ENCODE measurements around the gene HSD17B3.

HSD17B3 gene

GRCh38 chr9:96217754-96218693, 84.0 kb downstream of the HSD17B3 start:
- Histone ChIP-seq H3K9ac (no peak overlapping the region), H3K27me3 (0 out of 2 replicates have a peak, but pooled peaks cover 4% of the 10 kb centered on the region)

GRCh38 chr9:96217294-96217707, 84.7 kb downstream of the HSD17B3 start:
- Histone ChIP-seq H4K20me1 (no peaks in the 10 kb centered on the region), H3K27me3 (0 out of 2 replicates have a peak, but pooled peaks cover 4% of the 10 kb centered on the region), H3K27ac (no peak overlapping the region), H3K4me3 (no peak overlapping the region), H3K4me2 (peak overlapping the region; percentile 76), H3K36me3 (no peaks in the 10 kb centered on the region), H3K9me3 (peaks cover 26% of the 10 kb centered on the region; the same call in 1 of the 2 replicates), H3K9ac (no peak overlapping the region), H3K4me1 (peaks cover 24% of the 10 kb centered on the region)
- TF ChIP-seq Cebpa-rat (IDR thresholded peaks at IDR 0.05), result no peak

More at GRCh38 chr9:96217754-96218693, 84.0 kb downstream of the HSD17B3 start:
- Histone ChIP-seq H3K9me3 (peaks cover 24% of the 10 kb centered on the region; the same call in 1 of the 2 replicates), H4K20me1 (no peaks in the 10 kb centered on the region), H3K36me3 (no peaks in the 10 kb centered on the region), H3K4me3 (peak overlapping the region; percentile 38; the same call in 1 of the 2 replicates), H3K27ac (no peak overlapping the region), H3K4me2 (peak overlapping the region; percentile 76), H3K4me1 (peaks cover 24% of the 10 kb centered on the region)
- no peak for TF ChIP-seq Cebpa-rat (IDR thresholded peaks at IDR 0.05)

GRCh38 chr9:96216583-96216982, 85.4 kb downstream of the HSD17B3 start:
- Histone ChIP-seq H3K9ac (no peak overlapping the region), H4K20me1 (no peaks in the 10 kb centered on the region)
- no peak for TF ChIP-seq Cebpa-rat (IDR thresholded peaks at IDR 0.05)

GRCh38 chr9:96215841-96216240, 86.1 kb downstream of the HSD17B3 start:
- Histone ChIP-seq H4K20me1 (no peaks in the 10 kb centered on the region), H3K9ac (no peak overlapping the region), H3K9me3 (peaks cover 26% of the 10 kb centered on the region; the same call in 1 of the 2 replicates), H3K4me3 (no peak overlapping the region), H3K4me2 (no peak overlapping the region), H3K4me1 (peaks cover 24% of the 10 kb centered on the region), H3K36me3 (no peaks in the 10 kb centered on the region), H3K27ac (no peak overlapping the region), H3K27me3 (0 out of 2 replicates have a peak, but pooled peaks cover 4% of the 10 kb centered on the region)
- no peak for TF ChIP-seq Cebpa-rat (IDR thresholded peaks at IDR 0.05)

More at GRCh38 chr9:96216583-96216982, 85.4 kb downstream of the HSD17B3 start:
- Histone ChIP-seq H3K36me3 (no peaks in the 10 kb centered on the region), H3K9me3 (peaks cover 26% of the 10 kb centered on the region; the same call in 1 of the 2 replicates), H3K27ac (no peak overlapping the region), H3K4me2 (peak overlapping the region; percentile 76), H3K4me1 (peaks cover 24% of the 10 kb centered on the region), H3K4me3 (no peak overlapping the region), H3K27me3 (0 out of 2 replicates have a peak, but pooled peaks cover 4% of the 10 kb centered on the region)

GRCh38 chr9:96214635-96215034, 87.3 kb downstream of the HSD17B3 start:
- no peak for TF ChIP-seq Cebpa-rat (IDR thresholded peaks at IDR 0.05)
- no peak overlapping the region for H3K4me3 ChIP-seq
- no peak overlapping the region for H3K27ac ChIP-seq
- H4K20me1 ChIP-seq, result no peaks in the 10 kb centered on the region
- 0 out of 2 replicates have a peak, but pooled peaks cover 4% of the 10 kb centered on the region for H3K27me3 ChIP-seq
- H3K4me1 ChIP-seq, result peaks cover 24% of the 10 kb centered on the region
- no peak overlapping the region for H3K4me2 ChIP-seq
- H3K9me3 ChIP-seq, result peaks cover 25% of the 10 kb centered on the region; the same call in 1 of the 2 replicates
- H3K9ac ChIP-seq, result no peak overlapping the region
- no peaks in the 10 kb centered on the region for H3K36me3 ChIP-seq

- no peak for TF ChIP-seq Cebpa-rat (IDR thresholded peaks at IDR 0.05)
- 0 out of 2 replicates have a peak, but pooled peaks cover 4% of the 10 kb centered on the region for H3K27me3 ChIP-seq
- no peak overlapping the region for H3K4me3 ChIP-seq
- no peak overlapping the region for H3K4me2 ChIP-seq
- no peak overlapping the region for H3K27ac ChIP-seq
- H4K20me1 ChIP-seq, result no peaks in the 10 kb centered on the region
- H3K9ac ChIP-seq, result no peak overlapping the region
- peaks cover 26% of the 10 kb centered on the region for H3K4me1 ChIP-seq
- H3K36me3 ChIP-seq, result no peaks in the 10 kb centered on the region
- peaks cover 6% of the 10 kb centered on the region; the same call in 1 of the 2 replicates for H3K9me3 ChIP-seq
Observed at GRCh38 chr9:96209407-96210271, 92.3 kb downstream of the HSD17B3 start.

- Histone ChIP-seq H3K27ac (no peak overlapping the region), H3K36me3 (no peaks in the 10 kb centered on the region), H4K20me1 (no peaks in the 10 kb centered on the region), H3K4me1 (peaks cover 60% of the 10 kb centered on the region), H3K27me3 (no peaks in the 10 kb centered on the region), H3K9me3 (no peaks in the 10 kb centered on the region), H3K4me2 (peak overlapping the region; percentile 81), H3K4me3 (no peak overlapping the region), H3K9ac (no peak overlapping the region)
- TF ChIP-seq Cebpa-rat (IDR thresholded peaks at IDR 0.05), result no peak
Observed at GRCh38 chr9:96206156-96206751, 95.7 kb downstream of the HSD17B3 start.

- Histone ChIP-seq H3K27me3 (no peaks in the 10 kb centered on the region), H3K4me3 (no peak overlapping the region), H3K27ac (no peak overlapping the region), H3K36me3 (no peaks in the 10 kb centered on the region), H3K4me2 (peak overlapping the region; percentile 81), H3K4me1 (peaks cover 69% of the 10 kb centered on the region), H4K20me1 (no peaks in the 10 kb centered on the region), H3K9me3 (no peaks in the 10 kb centered on the region), H3K9ac (no peak overlapping the region)
- TF ChIP-seq Cebpa-rat (IDR thresholded peaks at IDR 0.05), result no peak
Observed at GRCh38 chr9:96204853-96205252, 97.1 kb downstream of the HSD17B3 start.

Data from BLaER1 (cell line).